Mucosa of rectum (tissue), 2 donors: ENCODE results near the gene IMMP2L.

ENCODE experiments used
- H3K27ac ChIP-seq, 2 donors: one replicate each; pipeline ENCODE4 v1.7.0; 2013; ENCODE audit warnings: inconsistent platforms in 2 of 2, low read depth in 2 of 2, low read length in 2 of 2
- H3K27me3 ChIP-seq, 2 donors: one replicate each; pipeline ENCODE4 v1.7.0; 2013; ENCODE audit warnings: low read length in 2 of 2; ENCODE audit not compliant: control insufficient read depth in 2 of 2, insufficient read depth in 2 of 2
- H3K36me3 ChIP-seq, 2 donors: one replicate each; pipeline ENCODE4 v1.7.0; 2013; ENCODE audit warnings: low read length in 2 of 2; ENCODE audit not compliant: control insufficient read depth in 2 of 2, insufficient read depth in 2 of 2
- H3K4me1 ChIP-seq, 2 donors: one replicate each; pipeline ENCODE4 v1.7.0; 2013; ENCODE audit warnings: low read length in 2 of 2, mild to moderate bottlenecking in 1 of 2; ENCODE audit not compliant: control insufficient read depth in 2 of 2, insufficient read depth in 2 of 2
- H3K4me3 ChIP-seq, 2 donors: one replicate each; pipeline ENCODE4 v1.7.0; 2013; ENCODE audit warnings: low read length in 2 of 2
- H3K9ac ChIP-seq, 2 donors: one replicate each; pipeline ENCODE4 v1.7.0; 2013; ENCODE audit warnings: low read length in 2 of 2, low read depth in 1 of 2, mild to moderate bottlenecking in 1 of 2
- H3K9me3 ChIP-seq, 2 donors: one replicate each; pipeline ENCODE4 v1.7.0; 2013; ENCODE audit warnings: low read length in 2 of 2; ENCODE audit not compliant: control insufficient read depth in 2 of 2
- donor health status: healthy.
- donor health status: Normal muscosa, but diverticular disease.

The IMMP2L gene

DNA sequence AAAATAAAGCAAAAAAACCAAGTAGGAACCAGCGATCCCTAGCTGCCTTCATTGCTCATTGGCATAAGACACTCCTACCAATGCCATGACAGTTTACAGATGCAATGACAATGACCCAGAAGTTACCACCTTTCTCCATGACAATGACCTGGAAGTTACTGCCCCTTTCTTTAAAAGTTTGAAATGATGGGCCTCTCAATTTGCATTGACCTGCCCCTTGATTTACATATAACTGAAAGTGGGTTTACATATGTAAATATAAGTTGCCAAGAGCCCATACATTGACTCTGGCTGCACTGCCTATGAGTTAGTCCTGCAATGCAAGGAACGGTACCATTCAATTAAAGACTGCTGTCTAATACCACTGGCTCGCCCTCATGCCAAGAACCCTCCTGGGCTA lies 712.1 kb downstream of the IMMP2L start:
- no peaks in the 10 kb centered on the region for H3K4me1 ChIP-seq
- no peak overlapping the region for H3K9ac ChIP-seq
- no peaks in the 10 kb centered on the region for H3K27me3 ChIP-seq
- no peaks in the 10 kb centered on the region for H3K36me3 ChIP-seq
- no peak overlapping the region for H3K27ac ChIP-seq
- H3K9me3 ChIP-seq: no peaks in the 10 kb centered on the region
- no peak overlapping the region for H3K4me3 ChIP-seq

GRCh38 chr7:110842796-110843195 lies 719.5 kb downstream of the IMMP2L start:
- Histone ChIP-seq H3K27ac (no peak overlapping the region), H3K9me3 (no peaks in the 10 kb centered on the region), H3K4me1 (no peaks in the 10 kb centered on the region)

DNA sequence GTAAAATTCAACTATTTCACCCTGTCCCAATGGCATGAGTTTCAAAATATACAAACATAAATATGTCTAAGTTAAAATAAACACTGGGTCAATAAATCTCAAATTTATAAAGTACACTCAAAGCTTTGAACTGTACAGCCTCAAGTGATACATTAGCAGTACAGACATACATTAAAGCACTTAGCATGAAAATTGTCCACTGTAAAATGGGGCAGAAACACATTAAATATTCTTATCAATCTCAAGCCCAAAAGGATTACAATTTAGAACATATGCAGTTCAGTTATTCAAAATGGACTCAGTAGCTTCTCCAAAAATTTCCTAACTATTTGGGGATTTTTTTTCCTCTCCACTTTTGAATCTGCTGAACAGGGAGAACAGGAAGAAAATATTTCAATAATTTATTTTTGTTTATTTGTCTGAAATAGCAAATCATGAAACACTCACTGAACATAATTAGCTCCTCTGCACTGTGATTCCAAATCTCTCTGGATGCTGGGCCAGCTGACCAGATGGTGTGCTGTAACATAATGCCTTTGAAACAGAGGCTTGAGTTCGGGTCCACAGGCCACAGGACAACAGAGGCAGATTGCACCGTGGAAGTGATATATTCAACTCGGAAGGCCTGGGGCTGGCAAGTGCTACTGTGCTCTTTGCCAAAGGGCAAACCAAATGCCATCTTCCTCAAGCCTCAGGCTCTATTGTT lies 720.3 kb downstream of the IMMP2L start:
- Histone ChIP-seq H3K9ac (no peak overlapping the region), H3K36me3 (no peaks in the 10 kb centered on the region)

More at GRCh38 chr7:110842796-110843195, 719.5 kb downstream of the IMMP2L start:
- Histone ChIP-seq H3K4me3 (no peak overlapping the region), H3K9ac (no peak overlapping the region), H3K27me3 (no peaks in the 10 kb centered on the region), H3K36me3 (no peaks in the 10 kb centered on the region)

GRCh38 chr7:110839866-110840265 lies 722.4 kb downstream of the IMMP2L start:
- no peak overlapping the region for H3K27ac ChIP-seq
- H3K9ac ChIP-seq: no peak overlapping the region
- no peaks in the 10 kb centered on the region for H3K36me3 ChIP-seq
- no peaks in the 10 kb centered on the region for H3K9me3 ChIP-seq
- H3K27me3 ChIP-seq: no peaks in the 10 kb centered on the region
- H3K4me3 ChIP-seq: no peak overlapping the region
- peaks cover under 1 to 3% of the 10 kb centered on the region in 2 donors for H3K4me1 ChIP-seq

More for the DNA sequence above, 720.3 kb downstream of the IMMP2L start:
- no peaks in the 10 kb centered on the region for H3K9me3 ChIP-seq
- H3K27ac ChIP-seq: no peak overlapping the region
- H3K4me1 ChIP-seq: no peaks in the 10 kb centered on the region
- no peak overlapping the region for H3K4me3 ChIP-seq
- no peaks in the 10 kb centered on the region for H3K27me3 ChIP-seq

DNA sequence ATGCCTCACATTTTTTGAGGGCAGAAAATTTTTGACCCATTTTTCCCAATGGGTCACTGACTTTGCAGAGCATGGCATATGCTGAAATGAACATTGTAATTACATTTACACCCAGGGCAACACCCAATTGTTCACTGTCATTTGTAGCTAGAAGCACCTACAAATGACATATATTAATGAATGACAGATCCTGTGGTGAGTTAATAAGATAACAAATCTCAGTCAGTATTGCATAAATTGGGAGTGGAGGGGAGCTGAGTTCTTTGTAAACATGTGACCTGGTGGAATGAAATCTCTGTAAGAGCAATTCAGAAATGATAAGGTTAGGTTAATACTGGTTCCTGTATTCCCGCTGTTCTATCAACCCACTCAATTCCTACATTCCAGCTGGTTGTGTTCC lies 726.4 kb downstream of the IMMP2L start:
- no peak overlapping the region for H3K4me3 ChIP-seq
- no peak overlapping the region for H3K27ac ChIP-seq
- peaks cover 3 to 4% of the 10 kb centered on the region in 2 donors for H3K4me1 ChIP-seq
- H3K27me3 ChIP-seq: no peaks in the 10 kb centered on the region
- H3K9me3 ChIP-seq: no peaks in the 10 kb centered on the region
- H3K36me3 ChIP-seq: no peaks in the 10 kb centered on the region
- H3K9ac ChIP-seq: no peak overlapping the region

DNA sequence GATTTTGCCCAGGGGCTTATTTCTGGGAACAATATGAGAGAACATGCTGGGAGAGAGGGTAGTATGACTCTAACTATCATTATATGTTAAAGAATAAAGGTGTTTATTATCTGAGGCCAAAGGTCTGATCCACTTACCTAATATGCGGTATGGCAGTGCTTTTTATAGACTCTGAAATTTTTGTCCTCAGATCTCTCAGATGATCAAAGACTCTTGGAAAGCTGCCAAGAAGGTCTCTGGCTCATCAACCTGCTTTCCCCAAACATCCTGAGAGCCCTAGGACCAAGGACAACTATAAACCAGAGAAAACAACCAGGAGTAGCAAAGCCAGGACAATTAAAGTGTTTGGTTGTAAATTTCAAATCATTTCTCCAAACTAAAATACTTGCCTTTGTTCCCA lies 727.1 kb downstream of the IMMP2L start:
- Histone ChIP-seq H3K27ac (no peak overlapping the region), H3K4me3 (no peak overlapping the region), H3K4me1 (peaks cover 3 to 4% of the 10 kb centered on the region in 2 donors), H3K27me3 (no peaks in the 10 kb centered on the region), H3K9me3 (no peaks in the 10 kb centered on the region), H3K9ac (no peak overlapping the region), H3K36me3 (no peaks in the 10 kb centered on the region)

- Histone ChIP-seq H3K27ac (no peak overlapping the region), H3K9ac (no peak overlapping the region), H3K36me3 (no peaks in the 10 kb centered on the region), H3K4me3 (no peak overlapping the region), H3K4me1 (peaks cover 3 to 4% of the 10 kb centered on the region in 2 donors), H3K27me3 (no peaks in the 10 kb centered on the region), H3K9me3 (no peaks in the 10 kb centered on the region)
Measured at GRCh38 chr7:110831419-110831818, 730.9 kb downstream of the IMMP2L start.

DNA sequence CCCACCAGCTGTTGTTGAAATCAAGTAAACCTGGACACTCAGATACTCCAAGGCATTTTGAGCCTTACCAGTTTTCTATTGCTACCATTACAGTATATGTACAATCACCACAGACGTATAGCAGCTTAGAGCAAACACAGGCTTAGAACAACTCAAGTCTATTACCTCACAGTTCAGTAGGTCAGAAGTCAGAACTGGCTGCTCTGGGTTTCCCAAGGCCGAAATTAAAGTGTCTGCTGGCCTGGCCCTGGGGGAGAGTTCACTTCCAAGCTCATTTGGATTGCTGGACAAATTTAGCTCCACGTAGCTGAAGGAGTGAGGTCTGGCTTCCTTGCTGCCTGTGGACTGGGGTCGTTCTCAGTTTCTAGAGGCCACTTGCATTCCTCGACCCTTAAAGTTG lies 731.5 kb downstream of the IMMP2L start:
- peaks cover 2 to 4% of the 10 kb centered on the region in 2 donors for H3K4me1 ChIP-seq
- no peaks in the 10 kb centered on the region for H3K9me3 ChIP-seq
- H3K27ac ChIP-seq: no peak overlapping the region
- H3K27me3 ChIP-seq: no peaks in the 10 kb centered on the region
- H3K9ac ChIP-seq: no peak overlapping the region
- no peak overlapping the region for H3K4me3 ChIP-seq
- no peaks in the 10 kb centered on the region for H3K36me3 ChIP-seq

- no peaks in the 10 kb centered on the region for H3K36me3 ChIP-seq
- H3K9ac ChIP-seq: no peak overlapping the region
- H3K9me3 ChIP-seq: no peaks in the 10 kb centered on the region
- no peaks in the 10 kb centered on the region for H3K4me1 ChIP-seq
- no peak overlapping the region for H3K27ac ChIP-seq
- no peaks in the 10 kb centered on the region for H3K27me3 ChIP-seq
- no peak overlapping the region for H3K4me3 ChIP-seq
Measured at GRCh38 chr7:110827936-110828335, 734.4 kb downstream of the IMMP2L start.

GRCh38 chr7:110827287-110827855 lies 734.9 kb downstream of the IMMP2L start:
- no peak overlapping the region for H3K4me3 ChIP-seq
- no peaks in the 10 kb centered on the region for H3K9me3 ChIP-seq
- H3K27ac ChIP-seq: no peak overlapping the region
- no peak overlapping the region for H3K9ac ChIP-seq
- H3K36me3 ChIP-seq: no peaks in the 10 kb centered on the region
- no peaks in the 10 kb centered on the region for H3K4me1 ChIP-seq
- H3K27me3 ChIP-seq: no peaks in the 10 kb centered on the region
